Measurements from ENCODE around the gene BPI.

The BPI gene

DNA sequence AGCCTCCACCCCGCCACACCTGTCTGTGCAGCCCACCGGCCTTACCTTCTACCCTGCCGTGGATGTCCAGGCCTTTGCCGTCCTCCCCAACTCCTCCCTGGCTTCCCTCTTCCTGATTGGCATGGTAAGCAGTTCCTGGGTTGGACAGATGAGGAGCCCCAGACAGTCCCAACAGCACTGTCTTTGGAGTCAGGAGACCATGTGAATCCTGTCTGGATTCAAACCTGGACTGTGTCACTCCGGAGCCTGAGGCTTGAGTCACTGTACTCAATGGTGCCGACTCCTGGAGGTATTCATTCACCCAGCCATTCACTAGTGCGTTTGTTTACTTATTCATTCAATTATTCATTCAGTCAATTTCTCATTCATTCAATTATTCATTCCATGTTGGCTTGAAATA lies 22.4 kb downstream of the BPI start:
- no peak overlapping the region for H3K4me3 ChIP-seq (replicated peaks in 1 of 2; ENCODE audit: low read depth in 2 of 2, low read length in 2 of 2)
- no peak for DNase-seq (ENCODE audit: low read depth in 2 of 2)
- TF ChIP-seq CTCF (IDR thresholded peaks at IDR 0.05; ENCODE audit: low read depth, low read length): no peak

DNA sequence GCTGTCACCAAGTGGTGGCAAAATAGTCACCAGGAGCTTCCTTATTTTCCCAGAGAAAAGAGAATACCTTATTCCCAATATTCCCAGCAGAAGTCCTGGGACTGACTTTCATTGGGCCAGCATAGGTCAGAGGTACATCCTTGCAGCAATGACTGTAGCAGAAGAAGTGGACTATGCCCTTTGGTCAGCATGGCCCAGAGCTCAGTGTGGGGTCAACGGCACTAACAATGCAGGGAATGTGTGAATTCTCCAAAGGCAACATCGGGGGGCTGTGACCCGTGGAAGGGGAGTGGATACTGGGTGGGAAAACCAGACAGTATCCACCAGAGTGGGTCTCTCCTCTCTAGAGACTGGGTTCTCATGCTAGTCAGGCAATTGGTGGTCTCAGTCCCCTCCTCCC lies 26.7 kb downstream of the BPI start:
- H3K4me3 ChIP-seq (replicated peaks in 1 of 2; ENCODE audit: low read depth in 2 of 2, low read length in 2 of 2): no peak overlapping the region
- DNase-seq (ENCODE audit: low read depth in 2 of 2): no peak
- TF ChIP-seq CTCF (IDR thresholded peaks at IDR 0.05; ENCODE audit: low read depth, low read length): no peak

- no peak for DNase-seq (ENCODE audit: low read depth in 2 of 2)
- no peak for TF ChIP-seq CTCF (IDR thresholded peaks at IDR 0.05; ENCODE audit: low read depth, low read length)
- H3K4me3 ChIP-seq (replicated peaks in 1 of 2; ENCODE audit: low read depth in 2 of 2, low read length in 2 of 2): no peak overlapping the region
These were observed 27.3 kb downstream of the BPI start for GRCh38 chr20:38331245-38331644.

DNA sequence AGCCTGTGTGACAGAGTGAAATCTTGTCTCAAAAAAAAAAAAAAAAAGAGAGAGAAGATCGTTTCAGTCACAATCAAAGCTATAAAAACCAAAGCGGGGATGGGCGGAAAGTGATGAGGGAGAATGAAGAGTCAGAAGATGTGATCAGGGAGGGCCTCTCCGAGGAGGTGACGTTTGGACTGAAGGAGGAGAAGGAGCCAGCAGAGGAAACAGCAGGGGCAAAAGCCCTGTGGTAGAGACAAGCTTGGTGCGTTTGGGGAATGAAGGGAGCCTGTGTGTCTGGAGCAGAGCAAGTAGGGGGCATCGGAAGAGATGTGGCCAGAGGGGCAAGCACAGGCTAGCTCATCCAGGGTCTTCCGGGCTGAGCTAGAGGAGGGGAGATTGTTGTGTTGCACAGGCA lies 27.9 kb downstream of the BPI start:
- TF ChIP-seq CTCF (IDR thresholded peaks at IDR 0.05; ENCODE audit: low read depth, low read length): no peak
- no peak for DNase-seq (ENCODE audit: low read depth in 2 of 2)
- no peak overlapping the region for H3K4me3 ChIP-seq (replicated peaks in 1 of 2; ENCODE audit: low read depth in 2 of 2, low read length in 2 of 2)

DNA sequence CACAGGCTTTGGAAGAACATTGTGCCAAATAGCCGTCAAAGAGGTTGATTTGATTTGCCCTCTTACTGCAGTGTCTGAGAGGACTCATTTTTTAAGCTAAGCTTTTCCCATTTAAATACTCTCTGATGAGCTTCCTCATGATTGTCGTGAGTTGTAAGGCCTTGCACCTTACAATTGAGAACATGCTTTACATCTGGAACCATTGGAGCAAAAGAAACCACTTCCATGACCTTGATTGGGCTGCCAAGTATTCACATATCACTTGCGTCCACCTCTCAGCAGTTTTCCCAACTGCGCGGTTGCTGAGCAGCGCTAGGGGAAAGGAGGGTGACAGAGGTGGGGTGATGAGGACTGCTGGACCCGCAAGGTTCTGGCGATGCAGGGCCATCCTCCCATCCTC lies 30.1 kb downstream of the BPI start:
- no peak for DNase-seq (ENCODE audit: low read depth in 2 of 2)
- no peak for TF ChIP-seq CTCF (IDR thresholded peaks at IDR 0.05; ENCODE audit: low read depth, low read length)
- H3K4me3 ChIP-seq (replicated peaks in 1 of 2; ENCODE audit: low read depth in 2 of 2, low read length in 2 of 2): no peak overlapping the region

GRCh38 chr20:38336726-38337125 lies 32.8 kb downstream of the BPI start:
- no peak for TF ChIP-seq CTCF (IDR thresholded peaks at IDR 0.05; ENCODE audit: low read depth, low read length)
- no peak overlapping the region for H3K4me3 ChIP-seq (replicated peaks in 1 of 2; ENCODE audit: low read depth in 2 of 2, low read length in 2 of 2)

DNA sequence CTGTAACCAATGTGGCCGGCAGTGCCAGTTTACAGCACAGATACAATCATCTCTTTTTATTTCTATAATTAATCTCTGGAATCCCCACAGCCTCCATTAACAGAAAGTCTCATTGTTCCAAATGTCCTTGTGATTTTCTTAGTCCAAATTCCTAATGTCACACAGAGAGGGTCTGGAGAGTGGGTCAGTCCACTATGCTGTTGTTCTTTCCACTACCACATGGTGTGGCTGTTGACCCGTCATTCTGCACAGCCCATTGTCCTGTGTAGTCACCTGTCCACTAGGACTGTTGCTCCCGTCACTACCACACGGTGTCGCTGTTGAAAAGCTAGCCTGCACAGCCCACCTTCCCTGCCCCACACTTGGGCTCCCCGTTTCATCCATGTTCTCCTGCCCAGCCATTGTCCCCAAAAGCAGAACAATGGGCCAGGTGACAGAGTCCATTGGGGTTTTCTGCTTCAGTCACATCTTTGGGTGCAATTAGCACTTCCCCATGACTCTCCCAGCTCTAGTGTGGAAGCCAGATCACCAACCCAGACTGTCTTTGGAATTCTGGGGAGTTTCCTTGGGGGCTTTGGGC lies 33.7 kb downstream of the BPI start:
- DNase-seq (ENCODE audit: low read depth in 2 of 2): peak; percentile 21 to 35
- TF ChIP-seq CTCF (IDR thresholded peaks at IDR 0.05; ENCODE audit: low read depth, low read length): peak; percentile 51

More at GRCh38 chr20:38336726-38337125, 32.8 kb downstream of the BPI start:
- no peak for DNase-seq (ENCODE audit: low read depth in 2 of 2)

More for the DNA sequence above, 33.7 kb downstream of the BPI start:
- H3K4me3 ChIP-seq (replicated peaks in 1 of 2; ENCODE audit: low read depth in 2 of 2, low read length in 2 of 2): no peak overlapping the region
